ENCODE measurements around the gene ITPA.
A peak's percentile ranks its signal among the peaks of the same experiment; 100 is the strongest.

The ITPA gene

GRCh38 chr20:3209257-3209945 lies at the start of gene ITPA:
Gene ITPA (plus strand): TSS chr20:3209498. CDS start chr20:3209552, 54 bp downstream.
- peak; percentile 67 to 71 for DNase-seq

GRCh38 chr20:3160418-3160817 lies 48.9 kb upstream of the ITPA start:
- DNase-seq = no peak

- DNase-seq = no peak
These were observed 47.8 kb upstream of the ITPA start for GRCh38 chr20:3161316-3162079.

GRCh38 chr20:3162080-3162611 lies 47.2 kb upstream of the ITPA start:
- DNase-seq = no peak

- no peak for DNase-seq
These were observed 45.9 kb upstream of the ITPA start for GRCh38 chr20:3163099-3164042.

- no peak for DNase-seq
These were observed 45.1 kb upstream of the ITPA start for GRCh38 chr20:3164043-3164762.

- DNase-seq = no peak
These were observed 44.4 kb upstream of the ITPA start for GRCh38 chr20:3164763-3165410.

- no peak for DNase-seq
These were observed 43.6 kb upstream of the ITPA start for GRCh38 chr20:3165473-3166337.

- DNase-seq = no peak
These were observed 42.9 kb upstream of the ITPA start for GRCh38 chr20:3166338-3166912.

GRCh38 chr20:3166913-3167342 lies 42.4 kb upstream of the ITPA start:
- DNase-seq = no peak

- DNase-seq = no peak
These were observed 41.6 kb upstream of the ITPA start for GRCh38 chr20:3167738-3168078.

- no peak for DNase-seq
These were observed 41.0 kb upstream of the ITPA start for GRCh38 chr20:3168079-3168828.

- DNase-seq = no peak
These were observed 40.3 kb upstream of the ITPA start for GRCh38 chr20:3168829-3169590.

GRCh38 chr20:3171391-3172125 lies 37.7 kb upstream of the ITPA start:
- DNase-seq = no peak

GRCh38 chr20:3172126-3172932 lies 37.0 kb upstream of the ITPA start:
- no peak for DNase-seq

- DNase-seq = peak; percentile 74 to 81
These were observed 36.2 kb upstream of the ITPA start, which contains the start of gene LZTS3 for GRCh38 chr20:3172933-3173609. Gene LZTS3 (minus strand): TSS chr20:3173549. CDS start chr20:3167163, 6,386 bp downstream.

Measured in stimulated activated CD4-positive, alpha-beta T cell treated with anti-CD3 and anti-CD28 coated beads, Interleukin-2, amount 100 ng/mL, for 24 hours (primary cell).